Measurements from ENCODE around the gene XRCC2. TPM values are rescaled to one million over a fixed set of nuclear protein-coding genes. Genes with fewer than 3 reads are reported as not detected.
"Not testable (repeated sequence)": the region's sequence is repeated elsewhere in the genome, so short reads cannot be mapped to it uniquely, and the experiment has no call there.

The XRCC2 gene
- total RNA-seq, 1 donor from 2014 or later, result 0.65 TPM

DNA sequence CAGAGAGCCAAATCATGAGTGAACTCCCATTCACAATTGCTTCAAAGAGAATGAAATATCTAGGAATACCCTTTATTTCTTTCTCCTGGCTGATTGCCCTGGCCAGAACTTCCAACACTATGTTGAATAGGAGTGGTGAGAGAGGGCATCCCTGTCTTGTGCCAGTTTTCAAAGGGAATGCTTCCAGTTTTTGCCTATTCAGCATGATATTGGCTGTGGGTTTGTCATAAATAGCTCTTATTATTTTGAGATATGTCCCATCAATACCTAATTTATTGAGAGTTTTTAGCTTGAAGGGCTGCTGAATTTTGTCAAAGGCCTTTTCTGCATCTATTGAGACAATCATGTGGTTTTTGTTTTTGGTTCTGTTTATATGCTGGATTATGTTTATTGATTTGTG lies 47.2 kb downstream of the XRCC2 start:
- intact Hi-C loops (cut with DNase I); DNase-seq (ENCODE audit: missing footprints); ATAC-seq: not testable (repeated sequence)

DNA sequence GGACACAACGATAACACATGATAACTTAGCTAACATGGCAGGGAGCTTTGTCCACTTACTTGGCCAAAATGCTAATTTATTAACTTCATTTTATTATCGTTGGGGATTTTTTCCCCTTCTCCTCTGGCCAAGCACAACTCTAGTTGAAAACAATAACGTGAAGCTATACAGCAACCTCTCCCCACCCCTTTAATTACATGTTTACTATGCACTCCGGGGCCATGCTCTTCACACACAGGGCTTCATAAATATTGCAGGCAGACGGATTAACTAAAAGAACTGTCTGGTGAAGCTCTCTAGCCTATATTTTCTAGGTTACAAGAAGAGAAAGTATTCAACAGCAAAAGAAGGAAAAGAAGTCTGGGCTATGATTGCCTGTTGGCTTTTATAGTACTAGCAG lies 51.7 kb downstream of the XRCC2 start:
- no peak for ATAC-seq
- intact Hi-C loops (cut with DNase I), result no loop called here
- no peak for DNase-seq (ENCODE audit: missing footprints)

DNA sequence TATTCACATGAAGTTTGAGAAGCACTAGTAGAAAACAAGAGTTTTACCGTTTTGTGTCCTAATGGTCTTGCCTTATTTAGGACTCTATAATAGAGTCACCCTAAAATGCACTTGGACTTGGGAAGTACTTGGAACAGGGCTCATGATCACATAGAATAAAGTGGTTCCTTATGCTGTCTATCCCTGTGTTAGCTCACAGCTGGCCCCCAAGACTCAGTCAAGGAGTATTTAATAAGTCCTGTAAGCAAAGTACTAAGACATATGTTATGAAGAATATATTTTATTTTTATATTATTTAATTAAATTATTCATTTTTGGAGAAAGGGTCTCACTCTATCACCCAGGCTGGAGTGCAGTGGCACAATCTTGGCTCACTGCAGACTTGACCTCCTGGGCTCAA lies 54.5 kb downstream of the XRCC2 start:
- DNase-seq (ENCODE audit: missing footprints) (no peak), ATAC-seq (no peak)
- intact Hi-C loops (cut with DNase I), result no loop called here

DNA sequence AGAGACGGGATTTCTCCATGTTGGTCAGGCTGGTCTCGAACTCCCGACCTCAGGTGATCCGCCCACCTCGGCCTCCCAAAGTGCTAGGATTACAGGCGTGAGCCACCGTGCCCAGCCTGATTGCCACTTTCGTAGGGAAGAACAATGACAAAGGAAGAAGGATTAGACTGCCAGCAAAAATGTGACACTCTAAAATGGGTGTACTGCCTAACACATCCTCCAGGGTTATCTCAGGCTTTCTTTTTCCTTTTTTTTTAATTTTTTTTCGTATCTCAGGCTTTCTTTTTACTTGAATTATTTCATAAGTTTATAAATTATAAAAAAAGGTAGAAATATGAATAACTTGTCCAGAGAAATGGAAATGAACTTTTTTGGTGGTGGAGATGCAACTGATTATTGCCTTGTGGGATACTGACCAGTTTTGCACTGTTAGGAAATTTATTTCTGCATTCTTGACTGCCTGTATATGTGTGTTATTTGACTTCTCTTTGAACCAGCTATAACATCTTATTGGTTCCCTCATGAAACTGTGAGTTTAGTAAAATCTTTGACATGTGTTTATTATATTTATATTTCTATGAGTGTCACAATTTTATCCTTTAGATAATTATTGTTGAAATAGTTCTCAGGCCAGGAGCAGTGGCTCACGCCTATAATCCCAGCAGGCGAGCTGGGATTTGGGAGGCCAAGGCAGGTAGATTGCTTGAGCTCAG lies 56.8 kb downstream of the XRCC2 start:
- DNase-seq (ENCODE audit: missing footprints) (no peak), ATAC-seq (no peak)
- intact Hi-C loops (cut with DNase I), result no loop called here

GRCh38 chr7:152618427-152618826 lies 57.5 kb downstream of the XRCC2 start:
- DNase-seq (ENCODE audit: missing footprints) (no peak), ATAC-seq (no peak)
- intact Hi-C loops (cut with DNase I), result no loop called here

GRCh38 chr7:152617056-152617455 lies 58.9 kb downstream of the XRCC2 start:
- intact Hi-C loops (cut with DNase I), result no loop called here
- no peak for ATAC-seq

GRCh38 chr7:152615031-152615741 lies 60.8 kb downstream of the XRCC2 start:
- DNase-seq (ENCODE audit: missing footprints) (no peak), ATAC-seq (peak; percentile 44)
- intact Hi-C loops (cut with DNase I), result no loop called here

More at GRCh38 chr7:152617056-152617455, 58.9 kb downstream of the XRCC2 start:
- DNase-seq (ENCODE audit: missing footprints), result no peak

GRCh38 chr7:152608656-152609055 lies 67.3 kb downstream of the XRCC2 start:
- DNase-seq (ENCODE audit: missing footprints) (no peak), ATAC-seq (no peak)
- intact Hi-C loops (cut with DNase I), result no loop called here

DNA sequence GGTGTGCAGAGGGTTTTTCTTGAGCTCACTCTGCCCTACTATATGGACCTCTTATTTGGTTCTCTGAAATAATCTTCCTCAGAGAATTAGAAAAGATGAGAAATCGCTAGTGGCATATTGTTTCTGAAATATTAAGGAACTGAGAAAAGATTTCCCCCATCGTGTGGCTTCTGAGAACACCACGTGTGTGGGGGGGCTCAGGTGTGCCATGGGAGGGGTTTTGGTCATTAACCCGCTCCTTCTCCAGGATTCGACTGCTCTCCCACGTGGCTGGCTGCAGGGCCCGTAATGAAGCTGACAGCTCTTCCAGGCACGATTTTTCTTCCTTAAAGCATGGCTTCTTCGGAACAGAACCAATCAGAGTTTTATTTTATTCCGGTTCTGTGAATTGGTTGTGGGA lies 67.7 kb downstream of the XRCC2 start:
- intact Hi-C loops (cut with DNase I), result no loop called here
- ATAC-seq (no peak), DNase-seq (ENCODE audit: missing footprints) (no peak)

GRCh38 chr7:152607007-152607406 lies 68.9 kb downstream of the XRCC2 start:
- no peak for DNase-seq (ENCODE audit: missing footprints)
- intact Hi-C loops (cut with DNase I), result no loop called here
- ATAC-seq, result no peak

DNA sequence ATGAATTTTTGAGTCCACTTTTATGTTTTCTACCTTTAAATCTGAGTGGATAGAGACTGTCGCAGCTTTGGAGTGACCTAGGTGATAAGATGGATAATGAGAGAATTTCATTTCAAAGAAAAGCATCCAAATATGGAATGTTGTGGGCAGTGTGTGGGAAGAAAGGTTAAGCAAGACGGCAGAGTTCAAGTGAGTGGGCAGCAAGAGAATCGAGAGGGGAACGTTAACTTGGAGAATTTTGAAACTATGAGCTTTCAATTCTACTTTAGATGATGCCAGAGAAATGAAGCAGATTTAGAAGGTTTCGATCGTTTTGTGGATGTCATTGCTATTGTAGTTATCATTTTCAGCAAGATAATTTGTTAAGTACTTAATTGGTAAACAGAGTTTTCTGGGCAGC lies 73.0 kb downstream of the XRCC2 start:
- DNase-seq (ENCODE audit: missing footprints) (no peak), ATAC-seq (no peak)
- intact Hi-C loops (cut with DNase I), result no loop called here

DNA sequence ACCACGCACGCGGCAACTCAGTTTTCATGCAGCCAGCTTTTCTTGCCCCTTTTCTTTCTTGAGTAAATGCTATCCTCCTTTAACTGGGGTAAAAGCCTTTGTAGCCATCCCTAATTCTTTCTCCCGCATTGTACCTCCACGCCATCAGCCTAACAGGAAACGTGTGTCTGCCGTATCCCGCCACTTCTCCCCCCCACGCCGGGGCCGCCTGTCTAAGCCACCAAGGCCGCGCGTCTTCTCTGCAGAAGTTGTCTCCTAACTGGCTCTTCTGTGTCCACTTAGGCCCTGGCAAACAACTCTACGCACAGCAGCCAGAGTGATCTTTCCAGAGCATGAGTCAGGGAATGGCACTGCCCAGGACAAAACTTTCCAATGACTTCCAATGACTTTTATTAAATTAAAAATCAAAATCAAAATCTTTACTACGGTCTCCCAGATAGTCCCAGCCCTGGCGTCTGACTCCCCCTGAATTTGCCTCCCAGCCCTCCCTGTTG lies 74.6 kb downstream of the XRCC2 start:
- ATAC-seq (no peak), DNase-seq (ENCODE audit: missing footprints) (no peak)
- intact Hi-C loops (cut with DNase I), result no loop called here

DNA sequence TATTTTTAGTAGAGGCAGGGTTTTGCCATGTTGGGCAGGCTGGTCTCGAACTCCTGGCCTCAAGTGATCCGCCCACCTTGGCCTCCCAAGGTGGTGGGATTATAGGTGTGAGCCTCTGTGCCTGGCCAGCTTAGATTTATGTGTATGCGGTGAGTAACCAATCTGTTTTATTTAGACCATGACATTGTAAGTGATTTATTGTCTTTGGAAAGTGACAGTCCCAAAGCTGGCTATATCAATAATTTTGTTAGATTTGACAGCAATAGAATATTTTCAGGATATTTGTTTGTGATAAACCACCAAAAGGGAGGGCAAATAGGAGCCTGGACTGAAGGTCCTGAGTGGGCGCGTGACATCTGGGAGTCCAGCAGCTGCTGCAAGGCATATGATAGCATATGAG lies 75.7 kb downstream of the XRCC2 start:
- intact Hi-C loops (cut with DNase I), result no loop called here
- no peak for ATAC-seq
- DNase-seq (ENCODE audit: missing footprints), result no peak

- intact Hi-C loops (cut with DNase I), result no loop called here
- no peak for DNase-seq (ENCODE audit: missing footprints)
- no peak for ATAC-seq
These were observed 78.4 kb downstream of the XRCC2 start for GRCh38 chr7:152597507-152597906.

GRCh38 chr7:152596824-152597223 lies 79.1 kb downstream of the XRCC2 start:
- DNase-seq (ENCODE audit: missing footprints), result no peak
- ATAC-seq, result no peak
- intact Hi-C loops (cut with DNase I), result no loop called here

Other genes with a start within 250 kb of the XRCC2 start
- gene KMT2C, start 240.1 kb downstream of the XRCC2 start, total RNA-seq, result 39.4 TPM
- gene ACTR3B, start 83.6 kb upstream of the XRCC2 start, total RNA-seq, result 8.8 TPM